RKO (cell line): ENCODE measurements around the gene USH2A.

ENCODE experiments used
- DNase-seq: peaks from one replicate; pipeline ENCODE4 v3.0.0-alpha.2; 2016; ENCODE audit warnings: low spot score

Gene USH2A

DNA sequence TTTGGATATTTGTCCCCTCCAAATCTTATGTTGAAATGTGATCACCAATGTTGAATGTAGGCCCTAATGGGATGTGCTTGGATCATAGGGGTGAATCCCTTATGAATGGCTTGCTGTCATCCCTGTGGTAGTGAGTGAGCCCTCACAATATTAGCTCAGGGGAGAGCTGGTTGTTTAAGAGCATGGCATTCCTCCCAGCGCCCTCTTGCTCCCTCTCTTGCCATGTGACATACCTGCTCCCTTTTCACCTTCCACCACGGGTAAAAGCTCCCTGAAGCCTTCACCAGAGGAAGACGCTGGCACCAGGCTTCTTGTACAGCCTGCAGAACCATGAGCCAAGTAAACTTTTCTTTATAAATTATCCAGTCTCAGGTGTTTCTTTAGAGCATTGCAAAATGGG lies 550.6 kb downstream of the USH2A start:
- no peak for DNase-seq

DNA sequence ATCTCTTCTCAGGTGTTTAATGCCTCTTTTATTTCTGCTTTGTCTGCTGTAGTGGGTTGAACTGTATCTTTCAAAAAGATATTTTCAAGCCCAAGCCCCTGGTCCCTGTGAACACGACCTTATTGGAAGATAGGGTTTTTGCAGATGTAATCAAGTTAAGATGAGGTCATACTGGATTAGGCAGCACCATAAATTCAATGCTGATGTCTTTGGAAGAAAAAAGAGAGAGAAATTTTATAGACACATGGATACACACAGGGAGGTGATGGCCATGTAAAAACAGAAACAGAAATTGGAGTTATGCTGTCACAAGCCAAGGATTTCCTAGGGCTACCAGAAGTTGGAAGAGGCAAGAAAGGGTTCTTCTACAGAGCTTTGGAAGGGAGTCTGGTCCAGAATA lies 554.7 kb downstream of the USH2A start:
- DNase-seq: no peak

DNA sequence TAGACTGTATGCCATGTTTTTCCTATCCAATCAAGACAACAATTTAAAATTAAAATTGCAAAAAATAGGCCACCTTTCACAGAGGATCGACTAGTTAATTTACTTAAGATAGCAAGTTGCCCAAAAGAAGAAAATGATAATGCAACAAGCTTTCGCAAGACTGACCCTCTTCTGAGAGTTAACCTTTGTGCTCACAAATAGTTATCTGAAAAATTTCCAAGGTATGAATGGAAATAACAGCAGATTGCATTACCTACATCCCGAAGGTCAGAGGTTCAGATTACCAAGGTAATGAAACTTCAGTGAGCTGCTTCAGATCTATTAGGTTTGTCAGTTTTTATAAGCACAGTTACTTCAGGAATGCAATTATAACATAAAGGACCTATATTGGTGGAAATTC lies 558.2 kb downstream of the USH2A start:
- no peak for DNase-seq

DNA sequence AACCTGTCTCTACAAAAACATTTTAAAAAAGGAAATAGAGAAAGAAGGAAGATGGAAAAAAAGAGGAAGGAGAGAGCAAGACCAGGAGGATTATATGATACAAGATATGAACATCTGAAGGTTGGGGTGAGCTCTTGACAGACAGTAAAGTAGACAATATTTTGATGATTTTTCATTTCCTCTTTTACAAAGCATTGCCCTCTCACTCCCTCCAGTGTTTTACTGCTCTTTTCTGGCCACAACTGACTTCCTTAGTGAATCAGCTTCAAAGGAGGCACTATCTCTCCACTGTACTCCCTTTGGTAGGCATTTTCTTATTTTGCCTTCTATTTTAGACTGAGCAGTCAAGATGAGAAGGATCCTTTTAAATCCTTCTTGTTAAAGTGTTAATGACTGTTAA lies 559.5 kb downstream of the USH2A start:
- no peak for DNase-seq

DNA sequence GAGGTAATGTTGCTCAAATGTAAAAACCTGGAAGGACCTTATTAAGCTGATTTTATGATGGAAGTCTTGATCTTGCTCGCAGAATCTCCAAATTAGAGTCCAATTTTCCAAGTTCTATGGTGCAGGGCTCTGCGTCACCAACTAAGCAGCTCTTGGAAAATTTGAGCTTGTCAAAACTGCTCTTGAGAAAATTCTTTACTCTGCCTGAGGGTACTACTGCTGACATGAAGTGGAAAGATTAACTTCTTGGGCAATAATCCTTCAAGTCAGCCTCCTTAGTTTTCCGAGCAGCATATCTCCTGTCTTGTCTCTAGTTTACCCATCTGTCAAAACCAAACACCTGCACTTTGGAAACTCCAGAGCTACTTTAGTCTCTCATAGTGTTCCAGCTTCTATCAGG lies 562.4 kb downstream of the USH2A start:
- no peak for DNase-seq

DNA sequence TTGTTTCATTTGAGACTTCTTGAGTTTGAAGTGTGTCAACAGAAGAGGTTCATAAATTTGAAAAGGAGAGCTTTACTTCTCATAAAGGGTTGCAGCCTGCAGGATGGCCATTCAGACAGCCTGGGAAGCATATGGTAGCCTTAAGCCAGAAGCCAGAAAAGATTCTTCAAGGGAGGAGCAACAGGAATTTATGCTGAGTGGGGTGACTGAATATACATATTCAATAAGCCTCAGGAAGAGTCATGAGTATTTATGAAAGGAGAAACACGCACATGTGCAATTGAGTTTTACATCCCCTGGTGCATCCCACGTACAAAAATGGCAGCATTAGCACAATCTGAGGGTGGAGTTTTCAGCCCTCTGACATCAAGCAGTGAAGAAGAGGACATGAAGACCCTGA lies 565.9 kb downstream of the USH2A start:
- no peak for DNase-seq

DNA sequence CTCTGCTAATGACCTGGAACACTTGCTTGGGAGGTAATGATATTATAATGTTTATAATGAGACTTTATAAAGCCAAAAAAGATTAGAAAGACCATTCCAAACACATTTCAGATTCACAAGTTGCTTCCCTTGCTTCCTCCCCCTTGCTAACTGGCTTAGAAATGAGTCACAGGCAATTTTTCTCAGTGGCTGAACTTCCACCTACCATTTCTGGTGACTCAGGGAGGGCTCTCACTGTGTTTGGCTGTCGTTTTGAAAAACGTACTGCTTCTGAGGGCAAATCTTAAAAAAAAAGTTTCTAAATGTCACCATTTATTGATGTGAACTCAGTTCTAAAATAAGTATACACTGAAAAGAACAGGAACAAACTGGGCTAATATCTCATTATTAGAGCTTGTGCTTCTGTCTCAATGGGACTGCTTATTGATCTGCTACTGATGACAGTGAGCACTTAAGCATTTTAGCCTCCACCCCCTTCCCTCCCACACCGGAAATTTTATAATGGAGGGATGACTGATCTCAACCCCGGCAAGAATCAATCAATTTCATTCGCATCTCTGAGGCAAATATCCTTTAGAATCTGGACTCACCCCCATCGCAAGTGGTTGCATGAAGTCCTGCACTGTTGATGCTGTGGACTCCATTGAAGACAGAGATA lies 577.9 kb downstream of the USH2A start:
- DNase-seq: peak; percentile 65

DNA sequence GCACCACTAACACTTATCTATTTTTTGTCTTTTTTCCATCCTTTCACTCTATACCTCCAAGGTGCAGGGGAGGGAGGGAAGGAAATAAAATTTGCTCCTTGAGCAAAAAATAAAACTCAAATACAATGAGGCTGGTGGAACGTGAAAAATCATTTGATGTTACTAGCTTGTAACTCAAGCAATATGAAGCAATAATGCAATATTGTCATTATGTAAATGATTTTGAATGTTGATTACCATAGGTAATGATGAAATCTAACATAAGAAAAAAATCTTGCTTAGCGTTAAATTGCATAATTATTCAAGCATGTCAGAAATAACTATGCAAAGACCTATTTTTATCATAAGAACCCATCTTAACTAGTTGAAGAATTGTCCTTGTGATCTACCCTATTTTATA lies 578.5 kb downstream of the USH2A start:
- DNase-seq: no peak

DNA sequence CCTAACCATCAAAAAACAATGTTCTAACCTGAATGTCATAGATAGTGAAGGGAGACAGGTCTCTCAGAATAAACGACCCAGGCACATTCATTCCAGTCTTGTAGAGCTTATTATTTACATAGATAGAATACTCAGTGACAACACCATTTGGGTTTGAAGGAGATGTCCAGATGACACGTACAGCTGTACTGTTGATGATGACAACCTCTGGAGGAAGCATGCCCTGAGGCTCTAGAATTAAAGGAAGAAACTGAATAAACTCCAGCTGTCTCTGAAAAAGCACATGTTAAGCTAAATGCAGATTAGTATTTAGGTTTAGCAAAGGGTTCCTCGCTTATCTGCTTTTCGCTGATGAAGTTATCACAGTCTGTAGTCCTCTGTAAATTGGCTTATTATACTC lies 579.0 kb downstream of the USH2A start:
- no peak for DNase-seq

DNA sequence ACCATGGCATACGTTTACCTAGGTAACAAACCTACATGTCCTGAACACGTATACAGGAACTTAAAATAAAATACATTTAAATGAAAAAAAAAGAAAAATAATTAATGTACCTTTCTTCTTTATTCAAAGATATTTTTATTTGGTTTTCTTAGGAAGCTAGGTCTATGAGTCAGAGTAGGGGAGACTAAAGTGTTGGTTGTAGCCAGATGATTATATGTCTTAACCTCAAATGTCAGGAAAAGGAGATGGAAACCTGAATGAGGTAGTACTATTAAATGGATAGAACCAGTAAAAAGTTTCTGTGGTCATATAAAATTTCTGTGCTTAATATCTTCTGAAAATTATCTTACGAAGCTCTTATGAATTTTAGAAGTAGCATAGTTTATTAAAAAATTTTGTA lies 580.3 kb downstream of the USH2A start:
- DNase-seq: no peak

DNA sequence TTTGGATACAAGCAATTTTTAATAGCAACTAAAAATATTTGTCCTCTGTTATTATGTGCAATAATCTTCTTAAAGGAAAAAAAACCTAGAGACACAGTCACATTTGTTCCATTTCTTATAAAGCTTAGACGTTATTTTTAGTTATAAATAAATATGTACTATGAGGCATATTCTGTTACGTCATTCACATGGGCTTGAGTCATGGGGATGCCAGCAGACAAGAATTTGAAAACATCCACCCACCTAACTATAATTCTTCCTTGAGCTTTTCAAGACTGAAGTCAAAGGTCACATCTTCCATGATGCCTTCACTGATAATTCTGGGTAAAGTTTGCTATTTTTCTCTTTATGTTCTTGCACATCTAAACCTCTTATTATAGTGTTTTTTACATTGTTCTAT lies 587.3 kb downstream of the USH2A start:
- DNase-seq: peak; percentile 20

DNA sequence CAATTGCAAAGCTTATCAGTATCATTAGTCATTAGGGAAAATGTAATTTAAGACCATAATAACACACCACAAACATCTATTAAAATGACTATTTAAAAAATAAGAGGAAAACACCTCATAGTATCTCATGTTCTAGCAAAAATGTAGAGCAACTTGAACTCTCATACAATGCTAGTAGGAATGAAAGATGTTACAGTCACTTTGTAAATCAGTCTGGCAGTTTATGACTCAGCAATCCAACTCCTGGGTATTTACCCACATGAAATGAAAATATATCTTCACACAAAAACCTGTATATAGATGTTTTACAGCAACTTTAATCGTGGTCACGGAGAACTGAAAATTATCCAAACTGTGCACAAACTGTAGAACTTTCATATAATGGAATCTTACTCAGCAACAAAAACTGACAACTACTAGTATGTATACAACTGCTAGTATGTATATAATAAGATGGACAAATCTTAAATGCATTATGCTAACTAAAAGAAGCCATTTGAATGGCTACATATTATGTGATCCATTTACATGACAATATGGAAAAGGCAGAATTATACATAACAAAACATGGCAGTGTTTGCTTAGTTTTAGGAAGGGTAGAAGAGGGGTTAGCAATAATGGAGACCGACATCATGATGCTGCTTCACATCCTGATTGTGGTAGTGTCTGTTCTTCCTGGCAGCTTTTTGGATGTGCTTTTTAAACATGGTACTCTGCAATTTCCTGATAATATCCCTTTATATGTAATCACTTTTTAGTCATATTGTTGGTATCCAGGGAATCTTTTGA lies 589.1 kb downstream of the USH2A start:
- no peak for DNase-seq

DNA sequence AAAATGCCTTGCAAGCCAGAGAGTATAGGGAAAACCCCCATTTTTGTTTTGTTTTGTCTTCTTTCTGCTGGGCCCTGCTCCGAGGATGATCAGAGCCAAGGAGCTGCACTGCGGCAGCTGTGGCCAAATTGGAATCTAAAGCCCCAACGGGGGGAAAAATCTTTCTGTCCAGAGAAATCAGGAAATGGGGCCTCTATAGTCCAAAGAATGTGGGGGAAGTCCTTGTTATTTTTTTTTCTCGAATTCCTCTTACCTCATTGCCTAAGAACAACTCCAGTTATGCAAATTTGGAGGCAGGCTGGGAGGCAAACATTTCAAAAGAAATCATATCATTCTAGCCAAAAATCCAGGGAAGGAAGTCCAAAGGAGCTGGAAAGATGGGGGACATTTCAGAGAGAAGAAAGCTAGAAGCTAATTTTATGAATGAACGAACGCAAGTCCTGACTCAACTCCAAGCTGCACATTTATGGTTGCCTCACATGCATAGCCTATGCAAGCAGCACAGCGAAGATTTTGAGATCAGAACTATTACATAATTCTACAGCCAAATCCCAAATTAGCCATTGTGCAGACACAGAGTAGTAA lies 592.9 kb downstream of the USH2A start:
- no peak for DNase-seq

DNA sequence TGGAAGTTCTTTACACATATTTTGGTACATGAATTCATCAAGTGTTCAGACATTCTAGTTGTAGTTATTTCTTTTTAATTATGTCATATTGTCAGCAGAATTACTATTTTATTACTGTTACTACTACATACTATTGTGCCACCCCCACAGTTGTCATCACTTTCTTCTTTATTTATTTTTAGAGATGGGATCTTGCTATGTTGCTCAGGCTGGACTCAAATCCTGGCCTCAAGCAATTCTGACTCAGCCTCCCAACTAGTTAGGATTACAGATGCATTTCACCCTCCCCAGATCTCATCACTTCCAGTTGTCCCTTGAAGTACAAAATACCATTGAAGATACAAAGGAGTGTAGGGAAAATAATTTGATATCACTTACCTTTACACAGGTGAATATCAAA lies 598.2 kb downstream of the USH2A start:
- no peak for DNase-seq

DNA sequence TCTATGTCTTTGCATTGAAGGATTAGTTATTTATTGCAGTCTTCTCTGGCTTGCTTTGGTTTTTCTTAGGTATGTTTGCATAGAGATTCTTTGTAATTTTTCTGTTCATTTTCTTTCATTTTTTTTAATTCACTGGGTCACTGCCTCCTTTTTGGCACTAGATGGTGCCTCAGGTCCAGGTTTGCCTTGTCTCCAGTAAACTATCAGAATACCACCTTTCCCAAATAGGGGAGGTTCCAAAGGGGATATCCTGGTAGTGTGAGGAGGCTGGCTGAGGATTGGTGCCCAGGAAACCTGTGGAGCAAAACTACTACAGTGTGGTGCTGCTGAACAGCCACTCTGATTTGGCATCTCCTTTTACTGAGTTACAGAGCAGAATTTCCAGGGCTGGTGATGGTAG lies 599.0 kb downstream of the USH2A start:
- peak; percentile 34 for DNase-seq

DNA sequence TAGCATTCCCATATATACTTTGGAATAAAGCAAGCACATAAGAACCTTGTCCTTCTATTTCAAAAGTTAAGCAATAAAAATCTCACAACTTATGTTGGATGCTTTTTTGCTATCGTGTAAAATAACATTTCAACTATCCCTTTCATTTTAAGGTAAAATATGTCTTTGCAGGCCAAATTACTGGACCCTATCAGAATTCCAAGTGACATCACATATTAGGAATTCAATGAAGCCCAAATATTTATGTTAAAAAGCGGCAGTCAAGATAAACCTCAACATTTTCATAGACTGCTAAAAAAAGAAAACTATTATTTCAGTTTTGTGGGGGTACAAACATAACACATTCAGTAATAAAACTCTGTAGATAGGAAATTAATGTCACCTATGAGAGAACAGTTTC lies 604.1 kb downstream of the USH2A start:
- DNase-seq: no peak

DNA sequence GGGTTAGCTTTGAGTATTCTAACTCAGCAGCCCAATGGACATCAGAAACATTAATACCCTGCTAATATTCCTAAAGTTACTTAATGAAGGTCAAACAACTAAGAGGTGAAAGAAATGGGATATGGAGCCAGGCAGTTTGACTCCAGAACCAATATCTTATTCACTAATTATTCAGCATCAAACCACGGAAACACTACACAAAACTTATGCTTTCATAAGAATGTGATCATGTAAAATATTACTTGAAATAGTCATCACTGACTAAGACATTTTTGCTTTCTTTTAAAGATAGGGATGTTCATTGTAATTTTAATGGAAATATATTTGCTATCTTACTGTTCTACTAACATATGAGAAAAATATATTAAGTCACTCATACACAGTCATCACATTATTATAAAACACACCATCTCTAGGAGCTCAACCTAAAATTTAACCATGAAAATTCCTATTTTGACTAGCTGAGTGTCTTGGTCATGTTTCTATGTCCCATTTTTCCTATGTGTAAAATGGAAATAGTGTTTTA lies 615.3 kb downstream of the USH2A start:
- DNase-seq: no peak

DNA sequence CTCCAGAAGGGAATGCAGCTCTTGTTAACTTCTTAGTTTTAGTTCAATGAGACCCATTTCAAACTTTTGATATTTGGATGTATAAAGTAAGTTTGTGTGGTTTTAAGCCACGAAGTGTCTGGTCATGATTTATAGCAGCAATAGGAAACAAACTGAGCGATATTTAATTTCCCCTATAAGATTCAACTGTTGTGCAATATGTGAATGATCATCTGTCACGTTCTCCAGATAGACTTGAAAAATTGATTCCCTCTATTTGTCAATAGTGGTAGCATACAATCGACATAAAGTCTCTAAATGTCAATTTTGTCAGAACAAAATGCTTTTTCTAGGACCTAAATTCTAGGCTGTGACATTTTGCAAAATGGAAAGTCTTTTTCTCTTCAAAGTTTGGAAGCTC lies 616.0 kb downstream of the USH2A start:
- DNase-seq: no peak

DNA sequence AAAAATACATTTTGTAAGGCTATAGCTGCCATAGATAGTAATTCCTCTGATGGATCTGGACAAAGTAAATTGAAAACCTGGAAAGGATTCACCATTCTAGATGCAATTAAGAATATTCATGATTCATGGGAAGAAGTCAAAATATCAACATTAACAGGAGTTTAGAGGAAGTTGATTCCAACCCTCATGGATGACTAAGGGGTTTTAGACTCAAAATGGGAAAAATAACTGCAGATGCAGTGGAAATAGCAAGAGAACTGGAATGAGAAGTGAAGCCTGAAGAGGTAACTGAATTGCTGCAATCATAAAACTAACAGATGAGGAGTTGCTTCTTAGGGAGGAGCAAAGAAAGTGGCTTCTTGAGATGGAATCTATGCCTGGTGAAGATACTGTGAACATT lies 625.4 kb downstream of the USH2A start:
- no peak for DNase-seq

DNA sequence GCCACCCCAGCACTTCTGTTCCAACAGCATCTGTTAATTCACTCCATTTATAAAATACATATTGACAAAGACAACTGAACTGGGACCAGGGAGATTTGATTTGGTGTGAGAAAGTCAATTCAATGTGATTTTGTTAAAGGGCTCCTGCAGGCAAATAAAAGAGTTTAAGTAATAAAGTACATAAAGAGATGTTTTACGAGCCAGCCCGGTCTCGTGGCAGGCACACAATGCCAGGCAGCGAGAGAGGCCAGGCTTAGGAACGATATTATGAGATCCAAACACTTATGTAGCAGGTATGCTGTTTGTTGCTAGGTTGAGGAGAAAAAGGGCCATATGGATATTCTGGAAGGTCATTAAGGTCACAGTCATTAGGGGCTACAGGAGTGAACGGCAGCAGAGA lies 629.1 kb downstream of the USH2A start:
- DNase-seq: no peak

DNA sequence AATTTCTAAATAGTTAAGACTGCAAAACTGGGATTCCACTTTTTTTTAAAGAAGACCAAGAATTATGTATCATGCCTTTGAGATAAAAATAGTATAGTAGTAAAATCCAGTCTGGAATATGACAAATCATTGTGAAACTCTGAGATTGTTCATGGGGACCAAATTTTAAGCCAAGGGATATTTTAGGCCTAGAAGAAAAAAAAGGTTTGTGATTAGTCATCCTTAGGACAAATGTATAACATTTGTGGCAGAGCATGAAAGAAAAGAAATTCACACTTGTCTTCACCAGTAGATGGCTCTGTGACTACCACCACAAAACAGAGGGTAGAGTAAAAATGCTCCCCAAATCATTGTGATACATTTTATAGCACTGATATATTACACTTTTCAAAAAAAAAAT lies 630.1 kb downstream of the USH2A start:
- peak; percentile 69 for DNase-seq

DNA sequence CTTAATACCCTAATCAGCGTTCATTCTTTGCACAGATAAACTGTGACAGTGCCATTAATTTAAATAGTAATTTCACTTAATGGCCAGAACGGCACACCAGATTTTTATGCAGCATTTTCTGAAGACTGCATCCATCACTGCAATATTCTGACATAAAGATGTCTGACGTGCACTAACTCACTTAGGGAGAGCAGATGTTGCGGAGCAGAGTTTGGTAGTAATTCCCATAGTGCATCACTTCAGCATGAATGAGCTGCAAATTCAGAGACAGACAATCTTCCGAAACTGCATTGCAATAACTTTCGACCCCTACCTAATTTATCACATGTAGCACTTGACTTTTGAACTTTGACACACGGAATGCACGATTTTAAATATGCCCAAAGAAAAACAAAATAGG lies 630.8 kb downstream of the USH2A start:
- DNase-seq: no peak

DNA sequence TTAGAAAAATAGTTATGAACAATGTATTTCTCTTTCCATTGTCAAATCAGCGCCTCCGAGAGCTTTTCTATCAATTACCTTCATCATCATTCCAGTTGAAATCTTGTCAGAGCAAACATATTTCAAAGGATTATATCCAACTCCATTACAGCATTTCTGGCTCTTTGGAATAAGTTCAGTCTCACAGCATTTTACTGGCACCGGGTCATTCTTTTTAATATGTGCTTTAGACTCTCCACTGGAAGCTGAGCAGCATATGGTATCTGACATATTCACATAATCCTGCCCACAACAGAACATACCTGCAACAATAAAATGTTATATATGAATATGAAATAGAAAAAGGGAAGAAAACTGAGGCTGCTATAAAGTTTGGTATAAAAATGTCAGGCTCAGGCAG lies 633.3 kb downstream of the USH2A start:
- DNase-seq: no peak
